ENCODE results near the gene CABLES2.

CABLES2 gene

GRCh38 chr20:62394248-62395245, 12.5 kb downstream of the CABLES2 start:
- H3K9ac ChIP-seq (ENCODE audit: low read depth, low read length): no peak overlapping the region

GRCh38 chr20:62393830-62394229, 13.3 kb downstream of the CABLES2 start:
- no peak overlapping the region for H3K9ac ChIP-seq (ENCODE audit: low read depth, low read length)
- no peak overlapping the region for H3K4me3 ChIP-seq (ENCODE audit: low read depth, low read length)
- H3K9me3 ChIP-seq (ENCODE audit: control insufficient read depth, insufficient read depth, low read length): no peaks in the 10 kb centered on the region
- no peaks in the 10 kb centered on the region for H3K4me1 ChIP-seq (ENCODE audit: control insufficient read depth, insufficient read depth, low read length)
- peaks cover 24% of the 10 kb centered on the region for H3K36me3 ChIP-seq (ENCODE audit: control insufficient read depth, insufficient read depth, low read length)
- no peaks in the 10 kb centered on the region for H3K27me3 ChIP-seq (ENCODE audit: control insufficient read depth, insufficient read depth, low read length)

More at GRCh38 chr20:62394248-62395245, 12.5 kb downstream of the CABLES2 start:
- Histone ChIP-seq H3K4me3 (ENCODE audit: low read depth, low read length) (no peak overlapping the region), H3K4me1 (ENCODE audit: control insufficient read depth, insufficient read depth, low read length) (no peaks in the 10 kb centered on the region), H3K27me3 (ENCODE audit: control insufficient read depth, insufficient read depth, low read length) (no peaks in the 10 kb centered on the region), H3K36me3 (ENCODE audit: control insufficient read depth, insufficient read depth, low read length) (peaks cover 17% of the 10 kb centered on the region), H3K9me3 (ENCODE audit: control insufficient read depth, insufficient read depth, low read length) (no peaks in the 10 kb centered on the region)

GRCh38 chr20:62393335-62393665, 13.8 kb downstream of the CABLES2 start:
- Histone ChIP-seq H3K9me3 (ENCODE audit: control insufficient read depth, insufficient read depth, low read length) (no peaks in the 10 kb centered on the region), H3K27me3 (ENCODE audit: control insufficient read depth, insufficient read depth, low read length) (no peaks in the 10 kb centered on the region), H3K9ac (ENCODE audit: low read depth, low read length) (no peak overlapping the region), H3K4me1 (ENCODE audit: control insufficient read depth, insufficient read depth, low read length) (no peaks in the 10 kb centered on the region), H3K36me3 (ENCODE audit: control insufficient read depth, insufficient read depth, low read length) (peaks cover 29% of the 10 kb centered on the region), H3K4me3 (ENCODE audit: low read depth, low read length) (no peak overlapping the region)

GRCh38 chr20:62392621-62393334, 14.3 kb downstream of the CABLES2 start:
- Histone ChIP-seq H3K4me1 (ENCODE audit: control insufficient read depth, insufficient read depth, low read length) (no peaks in the 10 kb centered on the region), H3K9ac (ENCODE audit: low read depth, low read length) (no peak overlapping the region), H3K27me3 (ENCODE audit: control insufficient read depth, insufficient read depth, low read length) (no peaks in the 10 kb centered on the region), H3K4me3 (ENCODE audit: low read depth, low read length) (no peak overlapping the region), H3K36me3 (ENCODE audit: control insufficient read depth, insufficient read depth, low read length) (peaks cover 34% of the 10 kb centered on the region), H3K9me3 (ENCODE audit: control insufficient read depth, insufficient read depth, low read length) (no peaks in the 10 kb centered on the region)

- Histone ChIP-seq H3K36me3 (ENCODE audit: control insufficient read depth, insufficient read depth, low read length) (peaks cover 35% of the 10 kb centered on the region), H3K4me1 (ENCODE audit: control insufficient read depth, insufficient read depth, low read length) (no peaks in the 10 kb centered on the region), H3K9ac (ENCODE audit: low read depth, low read length) (no peak overlapping the region), H3K4me3 (ENCODE audit: low read depth, low read length) (no peak overlapping the region), H3K9me3 (ENCODE audit: control insufficient read depth, insufficient read depth, low read length) (no peaks in the 10 kb centered on the region), H3K27me3 (ENCODE audit: control insufficient read depth, insufficient read depth, low read length) (no peaks in the 10 kb centered on the region)
Observed at GRCh38 chr20:62392077-62392418, 15.0 kb downstream of the CABLES2 start.

GRCh38 chr20:62391165-62392076, 15.7 kb downstream of the CABLES2 start:
- H3K36me3 ChIP-seq (ENCODE audit: control insufficient read depth, insufficient read depth, low read length): peaks cover 38% of the 10 kb centered on the region
- H3K9ac ChIP-seq (ENCODE audit: low read depth, low read length): no peak overlapping the region
- H3K4me1 ChIP-seq (ENCODE audit: control insufficient read depth, insufficient read depth, low read length): no peaks in the 10 kb centered on the region
- H3K4me3 ChIP-seq (ENCODE audit: low read depth, low read length): no peak overlapping the region
- no peaks in the 10 kb centered on the region for H3K27me3 ChIP-seq (ENCODE audit: control insufficient read depth, insufficient read depth, low read length)
- H3K9me3 ChIP-seq (ENCODE audit: control insufficient read depth, insufficient read depth, low read length): no peaks in the 10 kb centered on the region

GRCh38 chr20:62390317-62391164, 16.5 kb downstream of the CABLES2 start:
- H3K4me3 ChIP-seq (ENCODE audit: low read depth, low read length): no peak overlapping the region
- no peaks in the 10 kb centered on the region for H3K9me3 ChIP-seq (ENCODE audit: control insufficient read depth, insufficient read depth, low read length)
- no peaks in the 10 kb centered on the region for H3K4me1 ChIP-seq (ENCODE audit: control insufficient read depth, insufficient read depth, low read length)
- no peak overlapping the region for H3K9ac ChIP-seq (ENCODE audit: low read depth, low read length)
- H3K36me3 ChIP-seq (ENCODE audit: control insufficient read depth, insufficient read depth, low read length): peaks cover 38% of the 10 kb centered on the region
- no peaks in the 10 kb centered on the region for H3K27me3 ChIP-seq (ENCODE audit: control insufficient read depth, insufficient read depth, low read length)

GRCh38 chr20:62389601-62390087, 17.4 kb downstream of the CABLES2 start:
- Histone ChIP-seq H3K9me3 (ENCODE audit: control insufficient read depth, insufficient read depth, low read length) (no peaks in the 10 kb centered on the region), H3K36me3 (ENCODE audit: control insufficient read depth, insufficient read depth, low read length) (peaks cover 38% of the 10 kb centered on the region), H3K9ac (ENCODE audit: low read depth, low read length) (no peak overlapping the region), H3K4me1 (ENCODE audit: control insufficient read depth, insufficient read depth, low read length) (no peaks in the 10 kb centered on the region), H3K4me3 (ENCODE audit: low read depth, low read length) (no peak overlapping the region), H3K27me3 (ENCODE audit: control insufficient read depth, insufficient read depth, low read length) (no peaks in the 10 kb centered on the region)

GRCh38 chr20:62388839-62389600, 18.1 kb downstream of the CABLES2 start:
- no peaks in the 10 kb centered on the region for H3K9me3 ChIP-seq (ENCODE audit: control insufficient read depth, insufficient read depth, low read length)
- H3K27me3 ChIP-seq (ENCODE audit: control insufficient read depth, insufficient read depth, low read length): no peaks in the 10 kb centered on the region
- H3K4me3 ChIP-seq (ENCODE audit: low read depth, low read length): no peak overlapping the region
- H3K9ac ChIP-seq (ENCODE audit: low read depth, low read length): no peak overlapping the region
- H3K36me3 ChIP-seq (ENCODE audit: control insufficient read depth, insufficient read depth, low read length): peaks cover 38% of the 10 kb centered on the region
- H3K4me1 ChIP-seq (ENCODE audit: control insufficient read depth, insufficient read depth, low read length): no peaks in the 10 kb centered on the region

GRCh38 chr20:62387933-62388635, 19.0 kb downstream of the CABLES2 start:
- no peaks in the 10 kb centered on the region for H3K27me3 ChIP-seq (ENCODE audit: control insufficient read depth, insufficient read depth, low read length)
- H3K36me3 ChIP-seq (ENCODE audit: control insufficient read depth, insufficient read depth, low read length): peaks cover 36% of the 10 kb centered on the region
- no peaks in the 10 kb centered on the region for H3K4me1 ChIP-seq (ENCODE audit: control insufficient read depth, insufficient read depth, low read length)
- peak overlapping the region; percentile 95 for H3K4me3 ChIP-seq (ENCODE audit: low read depth, low read length)
- H3K9me3 ChIP-seq (ENCODE audit: control insufficient read depth, insufficient read depth, low read length): no peaks in the 10 kb centered on the region
- peak overlapping the region; percentile 93 for H3K9ac ChIP-seq (ENCODE audit: low read depth, low read length)
